B cell (primary cell): ENCODE measurements around the gene MYO16. TPM values are rescaled to one million over a fixed set of nuclear protein-coding genes. Genes with fewer than 3 reads are reported as not detected.

ENCODE experiments used
- ATAC-seq: fragments of 200-7000 bp; cut with Tn5 transposase; one replicate; pipeline ENCODE4 v1.10.0; 2021; ENCODE audit warnings: low read depth, mild to moderate bottlenecking, moderate number of reproducible peaks, moderate library complexity
- CTCF ChIA-PET: fragments of 350-600 bp; sonication (Branson Sonifier 250); formaldehyde crosslinking; loops from one replicate; lab custom pipeline; 2021; ENCODE audit warnings: antibody characterized with exemption, inconsistent platforms; lab: Charles Lee
- POLR2A ChIA-PET: fragments of 350-600 bp; sonication (Branson Sonifier 250); formaldehyde crosslinking; loops from one replicate; lab custom pipeline; 2021; ENCODE audit warnings: antibody characterized with exemption; lab: Charles Lee
- DNase-seq: peaks from one replicate; pipeline ENCODE4 v3.0.0; 2013
- H2AFZ ChIP-seq: 2 replicates; pipeline ENCODE4 v1.6.1; 2012; ENCODE audit warnings: mild to moderate bottlenecking, low read depth, low read length; ENCODE audit not compliant: insufficient read depth, poor library complexity, severe bottlenecking
- H3K27ac ChIP-seq, 2 donors: 1 replicate in 1 of 2; 2 replicates in 1 of 2; pipeline ENCODE4 v1.5.1; 2012 to 2013; ENCODE audit warnings: low read length in 2 of 2, mild to moderate bottlenecking in 2 of 2, moderate library complexity in 1 of 2
- H3K27me3 ChIP-seq, 4 experiments: fragments of 200-600 bp in 1 of 4; sonication (generic) in 1 of 4; replicated peaks in 1 of 4; 1 replicate in 2 of 4; 2 replicates in 2 of 4; pipeline versions ENCODE4 v1.6.1 to v1.7.0; 2013 to 2016; ENCODE audit warnings: low read length in 3 of 4, mild to moderate bottlenecking in 2 of 4, mixed read lengths in 1 of 4, moderate library complexity in 1 of 4; ENCODE audit not compliant: insufficient read depth in 4 of 4, control insufficient read depth in 3 of 4; ENCODE audit errors: control extremely low read depth in 1 of 4
- H3K36me3 ChIP-seq, 2 experiments: replicated peaks in 1 of 2; 1 replicate in 1 of 2; 2 replicates in 1 of 2; pipeline versions ENCODE4 v1.6.1 to v1.7.1; 2013; ENCODE audit warnings: low read length in 1 of 2; ENCODE audit not compliant: insufficient read depth in 2 of 2, control insufficient read depth in 1 of 2; ENCODE audit errors: control extremely low read depth in 1 of 2, extremely low read depth in 1 of 2
- H3K4me1 ChIP-seq, 2 donors: fragments of 200-600 bp in 1 of 2; sonication (generic) in 1 of 2; 1 replicate in 1 of 2; 2 replicates in 1 of 2; pipeline versions ENCODE4 v1.5.1 to v1.6.1; 2013 to 2017; ENCODE audit warnings: low read length in 2 of 2; ENCODE audit not compliant: control insufficient read depth in 2 of 2, insufficient read depth in 2 of 2
- H3K4me2 ChIP-seq: replicated peaks from 2 replicates; pipeline ENCODE3; 2012; ENCODE audit warnings: mild to moderate bottlenecking, low read depth, low read length; ENCODE audit not compliant: poor library complexity, severe bottlenecking
- H3K4me3 ChIP-seq, 5 experiments: fragments of 200-600 bp in 1 of 5; sonication (generic) in 1 of 5; 1 replicate in 3 of 5; 2 replicates in 2 of 5; pipeline versions ENCODE4 v1.5.1 to v1.7.0; 2011 to 2016; ENCODE audit warnings: low read length in 4 of 5, mild to moderate bottlenecking in 4 of 5, low read depth in 2 of 5, control low read depth in 1 of 5, moderate library complexity in 1 of 5; ENCODE audit not compliant: insufficient read depth in 1 of 5; ENCODE audit errors: control extremely low read depth in 1 of 5, extremely low read depth in 1 of 5
- H3K79me2 ChIP-seq: fragments of 200-600 bp; sonication (generic); one replicate; pipeline ENCODE4 v1.6.0; 2016; ENCODE audit warnings: low read length; ENCODE audit not compliant: control insufficient read depth, insufficient read depth
- H3K9ac ChIP-seq: fragments of 200-600 bp; sonication (generic); 2 replicates; pipeline ENCODE4 v1.6.1; 2017; ENCODE audit warnings: mild to moderate bottlenecking, low read length, moderate library complexity
- H3K9me3 ChIP-seq, 3 donors: one replicate each; pipeline versions ENCODE4 v1.6.1 to v1.7.1; 2013; ENCODE audit warnings: low read length in 2 of 3; ENCODE audit not compliant: control insufficient read depth in 2 of 3, insufficient read depth in 1 of 3; ENCODE audit errors: control extremely low read depth in 1 of 3
- H4K20me1 ChIP-seq: 2 replicates; pipeline ENCODE4 v1.6.0; 2012; ENCODE audit warnings: mild to moderate bottlenecking, low read length; ENCODE audit not compliant: insufficient read depth, control insufficient read depth, poor library complexity, severe bottlenecking
- H3K27ac Mint-ChIP-seq: one replicate; pipeline ENCODE4 v1.8.0; 2021; ENCODE audit warnings: mixed read lengths
- H3K27me3 Mint-ChIP-seq: one replicate; pipeline ENCODE4 v1.8.0; 2021; ENCODE audit warnings: mixed read lengths
- H3K4me1 Mint-ChIP-seq: one replicate; pipeline ENCODE4 v1.8.0; 2021; ENCODE audit warnings: mixed read lengths
- H3K4me3 Mint-ChIP-seq: one replicate; pipeline ENCODE4 v1.8.0; 2021; ENCODE audit warnings: mixed read lengths
- H3K9me3 Mint-ChIP-seq: one replicate; pipeline ENCODE4 v1.8.0; 2022; ENCODE audit warnings: mixed read lengths; ENCODE audit not compliant: insufficient read depth
- EZH2 ChIP-seq: IDR thresholded peaks from 2 replicates; pipeline ENCODE4 v1.6.1; 2012; ENCODE audit warnings: borderline replicate concordance, low read depth, mild to moderate bottlenecking, moderate library complexity, low read length; ENCODE audit not compliant: insufficient read depth, poor library complexity, severe bottlenecking
- WGBS: methylation state at CpG from one replicate; pipeline ENCODE4 v1.1.5; 2013; ENCODE audit warnings: missing lambda C conversion rate; ENCODE audit not compliant: insufficient coverage; 5-methylcytosine and 5-hydroxymethylcytosine counted together
- intact Hi-C: fragments of 100-400 bp; cut with micrococcal nuclease; formaldehyde crosslinking; loops from one replicate; pipeline ENCODE4 v1.10.0; 2022
- polyA plus RNA-seq: library from polyadenylated mRNA; depleted of rRNA; stranded (reverse); fragments of >200 nt; gene quantifications from 2 replicates; pipeline ENCODE4 v1.2.3, GENCODE V29; 2012
- total RNA-seq, 2 donors: library from RNA; stranded (reverse); fragments of 120-200 nt in 1 of 2; gene quantifications; 1 replicate in 1 of 2; 2 replicates in 1 of 2; pipeline versions ENCODE4 v1.2.3 to v1.2.4, GENCODE V29; 2013 to 2022
- TF ChIP-seq, protein P1 (sequence below): fragments of 200-600 bp; IDR thresholded peaks from one replicate; pipeline ENCODE4 v1.8.0; 2022; ENCODE audit warnings: antibody characterized with exemption, mild to moderate bottlenecking

MYO16 gene
- total and polyA plus RNA-seq, 2 donors (not counting 1 experiment from before 2014, with no cell fraction given): not detected

DNA sequence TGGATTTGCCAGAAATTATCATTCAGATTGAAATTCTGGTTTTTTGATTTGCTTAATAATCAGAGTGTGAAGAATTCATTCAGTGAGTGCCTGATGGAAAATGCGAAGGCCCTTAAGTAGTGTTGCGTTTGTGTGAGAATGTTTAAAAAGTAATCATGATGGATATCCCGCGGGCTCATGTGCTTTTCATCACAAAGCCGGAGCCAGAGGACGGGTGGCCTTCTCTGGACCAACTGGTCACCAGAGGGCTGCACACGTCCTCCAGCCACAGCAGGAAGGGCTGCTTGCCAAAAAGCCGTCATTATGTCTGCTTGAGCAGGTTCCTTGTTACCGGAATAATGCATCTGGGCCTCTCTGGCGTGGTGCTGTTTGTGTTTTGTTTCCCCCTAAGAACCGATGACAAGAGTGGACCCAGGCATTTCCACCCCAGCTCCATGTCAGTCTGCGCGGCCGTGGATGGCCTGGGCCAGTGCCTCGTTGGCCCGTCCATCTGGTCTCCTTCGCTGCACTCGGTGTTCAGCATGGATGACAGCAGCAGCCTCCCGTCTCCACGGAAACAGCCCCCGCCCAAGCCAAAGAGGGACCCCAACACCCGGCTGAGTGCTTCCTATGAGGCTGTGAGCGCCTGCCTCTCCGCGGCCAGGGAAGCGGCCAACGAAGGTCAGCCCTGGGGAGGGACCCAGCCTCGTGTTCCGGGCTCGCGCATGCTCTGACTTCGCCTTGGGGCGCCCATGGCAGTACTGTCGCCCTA, 497.7 kb downstream of the MYO16 start:
- H3K27me3 Mint-ChIP-seq: no peaks in the 10 kb centered on the region
- Histone ChIP-seq H3K27ac (no peak overlapping the region), H2AFZ (no peak overlapping the region), H3K9ac (no peak overlapping the region), H3K27me3 (no peaks in the 10 kb centered on the region), H3K36me3 (no peaks in the 10 kb centered on the region), H3K9me3 (no peaks in the 10 kb centered on the region), H3K4me2 (no peak overlapping the region), H3K4me1 (peaks cover 11 to 13% of the 10 kb centered on the region in 2 donors), H3K79me2 (no peaks in the 10 kb centered on the region), H4K20me1 (no peaks in the 10 kb centered on the region), H3K4me3 (no peak overlapping the region)
- DNase-seq (no peak), ATAC-seq (no peak)
- WGBS: 94% methylated on average over 25 of the region's 34 CpGs
- POLR2A ChIA-PET: no interaction called here
- no peak overlapping the region for H3K4me3 Mint-ChIP-seq
- CTCF ChIA-PET: no interaction called here
- no peaks in the 10 kb centered on the region for H3K9me3 Mint-ChIP-seq
- no peak overlapping the region for H3K27ac Mint-ChIP-seq
- TF ChIP-seq, protein P1, sequence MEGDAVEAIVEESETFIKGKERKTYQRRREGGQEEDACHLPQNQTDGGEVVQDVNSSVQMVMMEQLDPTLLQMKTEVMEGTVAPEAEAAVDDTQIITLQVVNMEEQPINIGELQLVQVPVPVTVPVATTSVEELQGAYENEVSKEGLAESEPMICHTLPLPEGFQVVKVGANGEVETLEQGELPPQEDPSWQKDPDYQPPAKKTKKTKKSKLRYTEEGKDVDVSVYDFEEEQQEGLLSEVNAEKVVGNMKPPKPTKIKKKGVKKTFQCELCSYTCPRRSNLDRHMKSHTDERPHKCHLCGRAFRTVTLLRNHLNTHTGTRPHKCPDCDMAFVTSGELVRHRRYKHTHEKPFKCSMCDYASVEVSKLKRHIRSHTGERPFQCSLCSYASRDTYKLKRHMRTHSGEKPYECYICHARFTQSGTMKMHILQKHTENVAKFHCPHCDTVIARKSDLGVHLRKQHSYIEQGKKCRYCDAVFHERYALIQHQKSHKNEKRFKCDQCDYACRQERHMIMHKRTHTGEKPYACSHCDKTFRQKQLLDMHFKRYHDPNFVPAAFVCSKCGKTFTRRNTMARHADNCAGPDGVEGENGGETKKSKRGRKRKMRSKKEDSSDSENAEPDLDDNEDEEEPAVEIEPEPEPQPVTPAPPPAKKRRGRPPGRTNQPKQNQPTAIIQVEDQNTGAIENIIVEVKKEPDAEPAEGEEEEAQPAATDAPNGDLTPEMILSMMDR: no peak
- no peak for TF ChIP-seq EZH2
- H3K4me1 Mint-ChIP-seq: peaks cover 20% of the 10 kb centered on the region
- intact Hi-C loops: no loop called here

DNA sequence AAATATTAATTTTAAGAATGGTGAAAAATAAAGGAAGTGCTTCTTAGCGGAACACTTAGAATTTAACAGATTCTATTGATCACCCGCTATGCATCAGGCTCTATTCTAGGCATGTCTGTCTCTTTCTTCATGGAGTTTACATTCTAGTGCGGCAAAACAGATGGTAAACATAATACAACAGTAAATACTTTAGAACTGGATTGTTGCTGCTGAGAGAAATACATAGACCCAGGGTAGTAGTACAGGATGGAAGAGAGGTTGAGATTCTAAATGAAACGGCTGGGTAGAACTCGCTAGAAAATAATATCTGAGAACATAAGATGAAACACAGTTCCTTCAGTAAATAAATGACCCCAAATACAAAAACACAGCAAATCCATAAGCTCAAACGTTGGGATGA, 498.7 kb downstream of the MYO16 start:
- CTCF ChIA-PET: no interaction called here

More for the DNA sequence above, 498.7 kb downstream of the MYO16 start:
- POLR2A ChIA-PET: no interaction called here
- H2AFZ ChIP-seq: no peak overlapping the region
- H3K9ac ChIP-seq: no peak overlapping the region
- DNase-seq (no peak), ATAC-seq (no peak)
- no CpG with 5 or more reads among the region's 6 CpGs for WGBS
- Mint-ChIP-seq H3K9me3 (no peaks in the 10 kb centered on the region), H3K27ac (no peak overlapping the region), H3K4me3 (no peak overlapping the region), H3K27me3 (no peaks in the 10 kb centered on the region), H3K4me1 (peaks cover 24% of the 10 kb centered on the region)
- H3K27me3 ChIP-seq: no peaks in the 10 kb centered on the region
- no peak overlapping the region for H3K27ac ChIP-seq
- peaks cover 11 to 15% of the 10 kb centered on the region in 2 donors for H3K4me1 ChIP-seq
- H3K9me3 ChIP-seq: no peaks in the 10 kb centered on the region
- no peak overlapping the region for H3K4me2 ChIP-seq
- no peaks in the 10 kb centered on the region for H3K36me3 ChIP-seq
- H3K79me2 ChIP-seq: no peaks in the 10 kb centered on the region
- no peak for TF ChIP-seq EZH2
- TF ChIP-seq, protein P1: no peak
- no peaks in the 10 kb centered on the region for H4K20me1 ChIP-seq
- intact Hi-C loops: no loop called here
- no peak overlapping the region for H3K4me3 ChIP-seq
